Gastrocnemius medialis (tissue), 4 donors: Measurements from ENCODE around the gene TMEM235.

Experiments
- CTCF ChIP-seq, 5 experiments: fragments of 450-650 bp in 3 of 5; fragments of 200-600 bp in 2 of 5; sonication (generic) in 2 of 5; IDR thresholded peaks in 4 of 5; conservative IDR thresholded peaks in 1 of 5; 1 replicate in 4 of 5; 2 replicates in 1 of 5; pipeline ENCODE4 v1.5.1; 2016 to 2019; ENCODE audit warnings: antibody characterized with exemption in 5 of 5, mild to moderate bottlenecking in 3 of 5, moderate library complexity in 3 of 5
- POLR2A ChIP-seq, 2 donors: fragments of 450-650 bp; IDR thresholded peaks; one replicate each; pipeline ENCODE4 v1.6.1; 2017; ENCODE audit warnings: antibody characterized with exemption in 2 of 2, mild to moderate bottlenecking in 2 of 2, moderate library complexity in 2 of 2

GRCh38 chr17:78230252-78230962 lies 1.0 kb upstream of the TMEM235 start:
- TF ChIP-seq CTCF (IDR thresholded peaks at IDR 0.05 in 4 of 5, conservative IDR thresholded peaks at IDR 0.05 in 1 of 5) (no peak), POLR2A (IDR thresholded peaks at IDR 0.05) (no peak)
